ENCODE measurements around the gene SLC37A3. TPM values are rescaled to one million over a fixed set of nuclear protein-coding genes. Genes with fewer than 3 reads are reported as not detected.

The SLC37A3 gene
- total RNA-seq, 1 experiment from 2014 or later = 52.7 TPM

DNA sequence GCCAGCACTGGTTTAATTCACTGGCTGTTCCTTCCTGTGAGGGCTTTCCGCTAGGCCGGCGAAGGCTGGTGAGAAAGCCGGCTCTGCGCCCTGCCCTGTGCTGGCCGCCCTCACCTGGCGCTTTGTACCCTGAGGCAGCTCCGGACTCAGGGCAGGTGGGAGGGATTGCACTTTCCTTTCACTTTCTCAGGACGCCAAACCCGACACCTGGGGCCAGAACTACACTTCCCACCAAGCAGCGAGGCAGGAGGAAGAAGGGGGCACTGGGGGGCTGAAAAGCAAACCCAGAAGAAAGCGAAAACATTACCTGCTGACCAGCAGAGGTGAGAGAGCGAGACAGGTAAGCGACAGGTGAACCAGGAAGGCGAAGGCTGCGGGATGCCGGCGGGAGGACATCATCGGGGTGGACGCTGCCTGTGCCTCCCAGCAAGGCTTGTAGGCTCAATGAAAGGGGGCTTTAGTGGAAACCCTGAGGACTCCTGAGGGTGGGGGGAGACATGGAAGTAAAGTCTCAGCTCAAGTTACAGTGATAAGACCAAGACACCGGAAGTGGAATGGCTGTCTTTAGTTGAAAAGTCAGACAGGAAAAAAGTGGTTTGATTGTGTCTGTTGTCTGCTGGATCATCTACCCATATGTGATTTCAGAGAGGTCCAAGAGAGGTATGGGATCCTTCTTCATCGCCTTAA, 5.7 kb upstream of the SLC37A3 start, which contains the start of gene RAB19:
Gene RAB19 (plus strand): TSS at position 181 of the 687 bp plus-strand sequence. CDS start 3,589 bp downstream, outside the sequence.
- no peak within 1 kb of the TSS for H2AFZ ChIP-seq (ENCODE audit: low read length)
- H3K27ac Mint-ChIP-seq = peak within 1 kb of the TSS; percentile 73 to 93 (median 89)
- no peak within 1 kb of the TSS for H3K23ac ChIP-seq (ENCODE audit: insufficient read length, low read depth, low read length)

More for the DNA sequence above, 5.7 kb upstream of the SLC37A3 start, which contains the start of gene RAB19:
- H3K56ac ChIP-seq (ENCODE audit: insufficient read length, low read depth, low read length) = no peak within 1 kb of the TSS
- peaks cover 5% of the 10 kb centered on the region; the same call in 1 of the 2 replicates for H3K4me1 ChIP-seq (ENCODE audit: insufficient read depth, low read length)
- no peak within 1 kb of the TSS for H3K4ac ChIP-seq (ENCODE audit: low read depth, low read length)
- TF ChIP-seq, protein P1, sequence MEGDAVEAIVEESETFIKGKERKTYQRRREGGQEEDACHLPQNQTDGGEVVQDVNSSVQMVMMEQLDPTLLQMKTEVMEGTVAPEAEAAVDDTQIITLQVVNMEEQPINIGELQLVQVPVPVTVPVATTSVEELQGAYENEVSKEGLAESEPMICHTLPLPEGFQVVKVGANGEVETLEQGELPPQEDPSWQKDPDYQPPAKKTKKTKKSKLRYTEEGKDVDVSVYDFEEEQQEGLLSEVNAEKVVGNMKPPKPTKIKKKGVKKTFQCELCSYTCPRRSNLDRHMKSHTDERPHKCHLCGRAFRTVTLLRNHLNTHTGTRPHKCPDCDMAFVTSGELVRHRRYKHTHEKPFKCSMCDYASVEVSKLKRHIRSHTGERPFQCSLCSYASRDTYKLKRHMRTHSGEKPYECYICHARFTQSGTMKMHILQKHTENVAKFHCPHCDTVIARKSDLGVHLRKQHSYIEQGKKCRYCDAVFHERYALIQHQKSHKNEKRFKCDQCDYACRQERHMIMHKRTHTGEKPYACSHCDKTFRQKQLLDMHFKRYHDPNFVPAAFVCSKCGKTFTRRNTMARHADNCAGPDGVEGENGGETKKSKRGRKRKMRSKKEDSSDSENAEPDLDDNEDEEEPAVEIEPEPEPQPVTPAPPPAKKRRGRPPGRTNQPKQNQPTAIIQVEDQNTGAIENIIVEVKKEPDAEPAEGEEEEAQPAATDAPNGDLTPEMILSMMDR (conservative IDR thresholded peaks at IDR 0.05) = no peak
- no peaks in the 10 kb centered on the region for H4K20me1 ChIP-seq (ENCODE audit: control insufficient read depth, insufficient read depth, insufficient read length)
- DNase-seq = peak; percentile 91
- no peak within 1 kb of the TSS for H2BK12ac ChIP-seq (ENCODE audit: insufficient read length, low read depth, low read length)
- H2BK5ac ChIP-seq (ENCODE audit: insufficient read length, low read length) = no peak within 1 kb of the TSS
- Mint-ChIP-seq H3K4me1 (peaks cover 17 to 23% of the 10 kb centered on the region in 2 experiments), H3K4me3 (peak within 1 kb of the TSS; percentile 74 to 83), H3K27me3 (ENCODE audit: low read depth) (no peaks in the 10 kb centered on the region), H3K9me3 (no peaks in the 10 kb centered on the region; a peak in 1 of 5 replicates), H3K36me3 (ENCODE audit: insufficient read depth in 1 of 3, low read depth in 3 of 3) (peaks cover 4 to 18% (median 15%) of the 10 kb centered on the region in 3 experiments; a peak in 6 of 7 replicates)
- peak within 1 kb of the TSS; percentile 6; the same call in 1 of the 2 replicates for H3K14ac ChIP-seq (ENCODE audit: insufficient read depth, low read length)
- H2BK15ac ChIP-seq (ENCODE audit: low read depth, low read length) = no peak within 1 kb of the TSS
- H3K27ac ChIP-seq (ENCODE audit: insufficient read length, low read depth, low read length) = no peak within 1 kb of the TSS
- no peak within 1 kb of the TSS for H2BK120ac ChIP-seq (ENCODE audit: low read depth, low read length, poor library complexity, severe bottlenecking)
- no peak within 1 kb of the TSS for H4K8ac ChIP-seq (replicated peaks; ENCODE audit: insufficient read length, low read depth, low read length)
- H3T11ph ChIP-seq (ENCODE audit: low read length) = no peak within 1 kb of the TSS
- H3K4me2 ChIP-seq (ENCODE audit: insufficient read depth, insufficient read length, low read length) = peak within 1 kb of the TSS; percentile 54
- no CpG with 5 or more reads among the region's 22 CpGs for WGBS (ENCODE audit: extremely low coverage, insufficient read length, low lambda C conversion rate)
- H3K9me3 ChIP-seq (ENCODE audit: control insufficient read depth, low read depth, low read length) = no peaks in the 10 kb centered on the region
- peaks cover 3% of the 10 kb centered on the region for H3K23me2 ChIP-seq (ENCODE audit: insufficient read length, low read depth, low read length, poor library complexity, severe bottlenecking)
- H3K79me1 ChIP-seq (ENCODE audit: insufficient read depth, low read depth, low read length, poor library complexity, severe bottlenecking) = no peaks in the 10 kb centered on the region
- no peak within 1 kb of the TSS for H2AK5ac ChIP-seq (ENCODE audit: insufficient read length, low read length)
- H3K79me2 ChIP-seq (ENCODE audit: insufficient read depth, low read length) = no peaks in the 10 kb centered on the region
- H4K5ac ChIP-seq (ENCODE audit: insufficient read length, low read depth, low read length) = no peak within 1 kb of the TSS
- peak within 1 kb of the TSS; percentile 38 for H3K9ac ChIP-seq (ENCODE audit: extremely low read depth, insufficient read length, low read length)
- peak within 1 kb of the TSS; percentile 16 for H3K18ac ChIP-seq (ENCODE audit: insufficient read length, low read depth, low read length)
- H2BK20ac ChIP-seq (ENCODE audit: low read depth, low read length, poor library complexity, severe bottlenecking) = no peak within 1 kb of the TSS
- no peaks in the 10 kb centered on the region for H3K27me3 ChIP-seq (ENCODE audit: insufficient read depth, low read length)
- H4K91ac ChIP-seq (ENCODE audit: insufficient read length, low read depth, low read length) = no peak within 1 kb of the TSS

Data from H9 (cell line).